BLaER1 treated with 17β-estradiol and CSF1 and Interleukin-3, amounts not matched to agents 10 nM and 100 nM (cell line): ENCODE results near the gene DNMBP.
"Not testable (repeated sequence)": the region's sequence is repeated elsewhere in the genome, so short reads cannot be mapped to it uniquely, and the experiment has no call there.

Experiments
- H3K27ac ChIP-seq, 11 experiments: shearing (Covaris generic); formaldehyde crosslinking; 2 replicates each; pipeline ENCODE4 v1.8.1; 2022
- H3K27me3 ChIP-seq, 11 experiments: shearing (Covaris generic); formaldehyde crosslinking; 2 replicates each; pipeline ENCODE4 v1.8.1; 2022
- H3K36me3 ChIP-seq, 11 experiments: shearing (Covaris generic); formaldehyde crosslinking; 2 replicates each; pipeline ENCODE4 v1.8.1; 2022
- H3K4me1 ChIP-seq, 10 experiments: shearing (Covaris generic); formaldehyde crosslinking; 2 replicates each; pipeline ENCODE4 v1.8.1; 2022
- H3K4me2 ChIP-seq, 11 experiments: shearing (Covaris generic); formaldehyde crosslinking; 2 replicates each; pipeline ENCODE4 v1.8.1; 2022
- H3K4me3 ChIP-seq, 10 experiments: shearing (Covaris generic); formaldehyde crosslinking; 2 replicates each; pipeline ENCODE4 v1.8.1; 2022
- H3K9ac ChIP-seq, 11 experiments: shearing (Covaris generic); formaldehyde crosslinking; 2 replicates each; pipeline ENCODE4 v1.8.1; 2022
- H3K9me3 ChIP-seq, 11 experiments: shearing (Covaris generic); formaldehyde crosslinking; replicated peaks in 1 of 11; 2 replicates each; pipeline ENCODE4 v1.8.1; 2022
- H4K20me1 ChIP-seq, 11 experiments: shearing (Covaris generic); formaldehyde crosslinking; 2 replicates each; pipeline ENCODE4 v1.8.1; 2022
- Cebpa-rat ChIP-seq, 11 experiments: shearing (Covaris generic); IDR thresholded peaks; 2 replicates each; pipeline ENCODE4 v1.8.1; 2022

The DNMBP gene

GRCh38 chr10:99998889-99999288 lies 10.9 kb downstream of the DNMBP start:
- no peak for TF ChIP-seq Cebpa-rat (IDR thresholded peaks at IDR 0.05)
- 0 out of 22 replicates have a peak, but pooled peaks cover 0 to 3% (median 0%) of the 10 kb centered on the region in 11 experiments for H3K36me3 ChIP-seq
- H3K27me3 ChIP-seq: no peaks in the 10 kb centered on the region
- peaks cover 18 to 47% (median 39%) of the 10 kb centered on the region in 10 experiments for H3K4me1 ChIP-seq
- H3K27ac ChIP-seq: no peak overlapping the region
- no peak overlapping the region for H3K4me3 ChIP-seq
- no peak overlapping the region for H3K9ac ChIP-seq
- H3K4me2 ChIP-seq: no peak overlapping the region
- no peaks in the 10 kb centered on the region; a peak in 3 of 22 replicates for H3K9me3 ChIP-seq
- H4K20me1 ChIP-seq: no peaks in the 10 kb centered on the region; a peak in 1 of 22 replicates

GRCh38 chr10:99996671-99997648 lies 12.8 kb downstream of the DNMBP start:
- H3K27ac ChIP-seq: peak overlapping the region in 1 of 11 experiments; percentile 14; a peak in 3 of 22 replicates
- no peaks in the 10 kb centered on the region for H3K9me3 ChIP-seq
- H3K4me2 ChIP-seq: peak overlapping the region in 8 of 11 experiments; percentile 4 to 76 (median 50); a peak in 16 of 22 replicates
- H3K36me3 ChIP-seq: 0 out of 22 replicates have a peak, but pooled peaks cover 0 to 3% (median 0%) of the 10 kb centered on the region in 11 experiments
- no peak overlapping the region for H3K4me3 ChIP-seq
- H4K20me1 ChIP-seq: no peaks in the 10 kb centered on the region; a peak in 1 of 22 replicates
- no peak for TF ChIP-seq Cebpa-rat (IDR thresholded peaks at IDR 0.05)
- H3K9ac ChIP-seq: peak overlapping the region in 4 of 11 experiments; percentile 11 to 54 (median 16); a peak in 5 of 22 replicates
- peaks cover 27 to 53% (median 45%) of the 10 kb centered on the region in 10 experiments for H3K4me1 ChIP-seq
- H3K27me3 ChIP-seq: no peaks in the 10 kb centered on the region

- H3K27ac ChIP-seq: peak overlapping the region in 1 of 11 experiments; percentile 70; a peak in 1 of 22 replicates
- H4K20me1 ChIP-seq: no peaks in the 10 kb centered on the region; a peak in 1 of 22 replicates
- no peak for TF ChIP-seq Cebpa-rat (IDR thresholded peaks at IDR 0.05)
- no peaks in the 10 kb centered on the region for H3K9me3 ChIP-seq
- H3K27me3 ChIP-seq: no peaks in the 10 kb centered on the region
- no peaks in the 10 kb centered on the region for H3K36me3 ChIP-seq
- H3K4me1 ChIP-seq: peaks cover 27 to 53% (median 45%) of the 10 kb centered on the region in 10 experiments
- H3K9ac ChIP-seq: no peak overlapping the region
- peak overlapping the region in 10 of 11 experiments; percentile 50 to 85 (median 70); a peak in 14 of 22 replicates for H3K4me2 ChIP-seq
- H3K4me3 ChIP-seq: no peak overlapping the region
Observed at GRCh38 chr10:99995713-99996112, 14.0 kb downstream of the DNMBP start.

GRCh38 chr10:99995269-99995668 lies 14.5 kb downstream of the DNMBP start:
- Histone ChIP-seq H3K4me3 (no peak overlapping the region), H3K4me1 (peaks cover 27 to 53% (median 45%) of the 10 kb centered on the region in 10 experiments), H3K36me3 (no peaks in the 10 kb centered on the region), H3K27ac (peak overlapping the region in 3 of 11 experiments; percentile 50 to 70 (median 67); a peak in 3 of 22 replicates), H3K9me3 (no peaks in the 10 kb centered on the region), H4K20me1 (no peaks in the 10 kb centered on the region; a peak in 1 of 22 replicates), H3K4me2 (peak overlapping the region; percentile 50 to 85 (median 70)), H3K9ac (no peak overlapping the region), H3K27me3 (no peaks in the 10 kb centered on the region)
- no peak for TF ChIP-seq Cebpa-rat (IDR thresholded peaks at IDR 0.05)

DNA sequence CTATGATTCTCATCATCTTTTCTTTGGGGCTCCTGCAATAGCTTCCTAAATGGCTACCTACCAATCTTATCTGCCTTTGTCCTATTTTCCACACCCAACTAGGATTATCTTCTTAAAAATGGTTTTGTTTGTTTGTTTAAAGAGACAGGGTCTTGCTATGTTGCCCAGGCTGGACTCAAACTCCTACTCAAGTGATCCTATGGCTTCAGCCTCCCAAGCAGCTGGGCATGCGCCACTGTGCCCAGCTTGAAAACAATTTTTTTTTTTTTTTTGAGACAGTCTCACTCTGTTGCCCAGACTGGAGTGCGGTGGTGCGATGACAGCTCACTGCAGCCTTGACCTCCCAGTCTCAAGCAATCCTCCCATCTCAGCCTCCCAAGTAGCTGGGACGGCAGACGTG lies 14.9 kb downstream of the DNMBP start:
- H3K4me2 ChIP-seq: peak overlapping the region; percentile 50 to 85 (median 70)
- H3K27ac ChIP-seq: peak overlapping the region in 6 of 11 experiments; percentile 4 to 70 (median 44); a peak in 10 of 22 replicates
- H3K9ac ChIP-seq: peak overlapping the region in 3 of 11 experiments; percentile 15 to 44 (median 32); a peak in 4 of 22 replicates
- peaks cover 27 to 53% (median 45%) of the 10 kb centered on the region in 10 experiments for H3K4me1 ChIP-seq
- H3K4me3 ChIP-seq: peak overlapping the region in 1 of 10 experiments; percentile 6; a peak in 1 of 20 replicates
- H4K20me1 ChIP-seq: no peaks in the 10 kb centered on the region
- H3K9me3 ChIP-seq: no peaks in the 10 kb centered on the region
- TF ChIP-seq Cebpa-rat (IDR thresholded peaks at IDR 0.05): no peak
- no peaks in the 10 kb centered on the region for H3K36me3 ChIP-seq
- no peaks in the 10 kb centered on the region for H3K27me3 ChIP-seq

- no peaks in the 10 kb centered on the region for H4K20me1 ChIP-seq
- peaks cover 27 to 49% (median 43%) of the 10 kb centered on the region in 10 experiments for H3K4me1 ChIP-seq
- no peaks in the 10 kb centered on the region; a peak in 1 of 22 replicates for H3K36me3 ChIP-seq
- peak overlapping the region in 9 of 11 experiments; percentile 32 to 70 (median 47); a peak in 14 of 22 replicates for H3K27ac ChIP-seq
- peak overlapping the region in 3 of 11 experiments; percentile 15 to 44 (median 32); a peak in 4 of 22 replicates for H3K9ac ChIP-seq
- no peaks in the 10 kb centered on the region for H3K27me3 ChIP-seq
- no peak for TF ChIP-seq Cebpa-rat (IDR thresholded peaks at IDR 0.05)
- peak overlapping the region; percentile 50 to 85 (median 70) for H3K4me2 ChIP-seq
- no peaks in the 10 kb centered on the region for H3K9me3 ChIP-seq
- peak overlapping the region in 1 of 10 experiments; percentile 6; a peak in 1 of 20 replicates for H3K4me3 ChIP-seq
Observed at GRCh38 chr10:99993701-99994689, 15.8 kb downstream of the DNMBP start.

GRCh38 chr10:99985637-99986036 lies 24.1 kb downstream of the DNMBP start:
- H3K9me3 ChIP-seq, H3K4me3 ChIP-seq, H3K27ac ChIP-seq, H3K4me2 ChIP-seq, H3K27me3 ChIP-seq, H3K36me3 ChIP-seq, H4K20me1 ChIP-seq, H3K9ac ChIP-seq: not testable (repeated sequence)
- TF ChIP-seq Cebpa-rat (IDR thresholded peaks at IDR 0.05): peak in 1 of 11 experiments; percentile 32; a peak in 1 of 22 replicates
- H3K4me1 ChIP-seq: peaks cover 26 to 38% (median 33%) of the 10 kb centered on the region in 10 experiments
